Mesothelial cell of epicardium (in vitro differentiated cells): ENCODE measurements around the gene CCT6B. TPM values are rescaled to one million over a fixed set of nuclear protein-coding genes. Genes with fewer than 3 reads are reported as not detected.
"Not testable (repeated sequence)": the region's sequence is repeated elsewhere in the genome, so short reads cannot be mapped to it uniquely, and the experiment has no call there.

Experiments used
- DNase-seq, 2 experiments: peaks; one replicate each; pipeline ENCODE4 v3.0.0; 2021; ENCODE audit warnings: low spot score in 2 of 2; ENCODE audit not compliant: unreplicated experiment in 2 of 2
- H3K27ac Mint-ChIP-seq: 2 replicates; pipeline ENCODE4 v1.8.0; 2021; ENCODE audit warnings: mixed read lengths
- H3K27me3 Mint-ChIP-seq: 2 replicates; pipeline ENCODE4 v1.8.0; 2021; ENCODE audit warnings: low read depth, mixed read lengths
- H3K36me3 Mint-ChIP-seq: 2 replicates; pipeline ENCODE4 v1.8.0; 2021; ENCODE audit warnings: mixed read lengths
- H3K4me1 Mint-ChIP-seq: 2 replicates; pipeline ENCODE4 v1.8.0; 2021; ENCODE audit warnings: mixed read lengths
- H3K4me3 Mint-ChIP-seq: 2 replicates; pipeline ENCODE4 v1.8.0; 2021; ENCODE audit warnings: mild to moderate bottlenecking, moderate library complexity, mixed read lengths
- H3K9me3 Mint-ChIP-seq: 2 replicates; pipeline ENCODE4 v1.8.0; 2021; ENCODE audit warnings: mixed read lengths
- CTCF ChIP-seq: fragments of 200-600 bp; sonication (generic); IDR thresholded peaks from one replicate; pipeline ENCODE4 v1.5.0; 2021; ENCODE audit warnings: antibody characterized with exemption; ENCODE audit not compliant: unreplicated experiment
- total RNA-seq: library from RNA; stranded (reverse); gene quantifications from 3 replicates; pipeline ENCODE4 v1.2.1, GENCODE V29; 2021

Gene CCT6B
- total RNA-seq, 1 donor from 2014 or later: 3.5 TPM

DNA sequence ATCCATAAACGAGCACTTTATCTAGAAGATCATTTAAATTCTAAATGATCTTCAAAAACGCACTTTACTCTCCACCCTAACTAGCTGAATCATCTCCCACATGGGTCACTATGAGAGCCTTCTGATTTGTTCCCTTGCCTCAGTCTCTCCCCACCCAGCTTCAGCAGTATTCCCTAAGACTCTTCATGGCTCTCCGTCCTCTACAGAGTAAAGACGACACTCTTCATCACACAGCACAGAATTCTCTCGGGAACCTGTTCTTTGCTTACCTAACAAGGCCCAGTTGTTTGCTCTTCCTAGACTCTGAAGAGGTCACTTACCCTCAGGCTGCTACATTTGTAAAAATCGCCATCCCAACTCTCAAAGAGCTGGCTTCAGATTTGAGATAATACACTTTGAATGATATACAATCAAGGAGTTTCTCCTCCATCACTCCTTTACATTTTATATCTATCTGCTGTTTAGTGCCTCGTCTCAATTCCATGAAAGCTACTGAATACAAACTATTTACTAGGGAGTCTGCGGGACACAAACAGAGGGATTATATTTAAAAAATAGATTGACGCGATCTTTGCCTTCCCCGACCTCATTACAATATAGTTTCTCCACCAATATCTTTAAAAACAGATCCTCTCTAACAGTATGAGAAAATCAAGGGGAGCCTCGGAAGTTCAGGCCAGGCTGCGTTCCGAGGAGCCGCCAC lies 18.5 kb upstream of the CCT6B start:
- no peak for TF ChIP-seq CTCF
- DNase-seq: no peak

GRCh38 chr17:34979153-34979552 lies 17.9 kb upstream of the CCT6B start:
- Mint-ChIP-seq H3K4me3 (no peak overlapping the region), H3K36me3 (peaks cover 3% of the 10 kb centered on the region), H3K27ac (peak overlapping the region; percentile 99), H3K27me3 (peaks cover 2% of the 10 kb centered on the region), H3K9me3 (no peaks in the 10 kb centered on the region), H3K4me1 (peaks cover 34% of the 10 kb centered on the region)
- no peak for DNase-seq
- TF ChIP-seq CTCF: no peak

More for the DNA sequence above, 18.5 kb upstream of the CCT6B start:
- Mint-ChIP-seq H3K27me3 (peaks cover under 1% of the 10 kb centered on the region), H3K9me3 (no peaks in the 10 kb centered on the region), H3K36me3 (peaks cover 3% of the 10 kb centered on the region), H3K4me3 (peak overlapping the region; percentile 88), H3K4me1 (peaks cover 36% of the 10 kb centered on the region), H3K27ac (peak overlapping the region; percentile 99)

DNA sequence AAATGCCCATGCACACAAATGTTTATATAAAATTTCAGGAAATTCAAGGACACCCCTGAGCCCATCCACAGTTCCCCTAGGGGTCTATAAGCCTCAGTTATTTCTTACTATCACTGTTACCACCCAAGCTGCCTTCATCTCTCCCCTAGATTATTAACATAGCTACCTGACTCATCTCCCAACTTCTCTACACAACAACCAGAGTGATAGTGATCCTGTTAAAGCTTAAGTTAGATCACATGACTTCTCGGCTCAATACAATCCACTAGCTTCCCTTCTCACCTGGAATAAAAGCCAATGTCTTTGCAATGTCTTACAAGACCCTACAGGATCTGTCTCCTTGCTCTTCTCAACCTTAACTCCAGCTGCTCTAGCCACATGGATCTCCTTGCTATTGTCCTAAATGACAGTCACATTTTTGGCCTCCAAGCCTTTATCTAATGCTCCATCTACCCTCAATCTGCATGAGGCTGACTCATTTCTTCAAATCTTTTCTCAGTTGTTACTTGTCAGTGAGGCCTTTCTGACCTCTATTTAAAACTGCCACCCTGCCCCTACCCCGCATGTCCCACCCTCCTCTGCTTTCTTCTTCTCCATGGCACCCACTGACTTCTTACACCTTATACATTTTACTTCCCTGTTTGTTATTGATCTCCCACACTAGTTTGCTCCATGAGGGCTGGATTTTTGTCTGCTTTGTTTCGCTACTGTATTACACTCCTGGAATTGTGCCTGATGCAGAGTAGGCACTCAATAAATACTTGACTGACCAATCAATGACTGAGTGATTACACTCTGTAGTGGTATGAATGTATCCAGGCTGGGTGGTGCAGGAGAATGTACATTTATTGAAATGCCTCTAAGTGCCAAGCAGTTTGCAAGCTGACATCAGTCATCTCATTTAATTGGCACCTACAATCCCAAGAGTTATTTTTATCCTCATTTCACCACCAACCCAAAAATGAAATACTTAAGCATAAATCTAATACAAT lies 13.8 kb upstream of the CCT6B start:
- no peaks in the 10 kb centered on the region for H3K36me3 Mint-ChIP-seq
- H3K9me3 Mint-ChIP-seq: no peaks in the 10 kb centered on the region
- no peak overlapping the region for H3K4me3 Mint-ChIP-seq
- peaks cover 2% of the 10 kb centered on the region for H3K27me3 Mint-ChIP-seq
- H3K4me1 Mint-ChIP-seq: peaks cover 8% of the 10 kb centered on the region
- TF ChIP-seq CTCF: no peak
- DNase-seq: no peak
- no peak overlapping the region for H3K27ac Mint-ChIP-seq

DNA sequence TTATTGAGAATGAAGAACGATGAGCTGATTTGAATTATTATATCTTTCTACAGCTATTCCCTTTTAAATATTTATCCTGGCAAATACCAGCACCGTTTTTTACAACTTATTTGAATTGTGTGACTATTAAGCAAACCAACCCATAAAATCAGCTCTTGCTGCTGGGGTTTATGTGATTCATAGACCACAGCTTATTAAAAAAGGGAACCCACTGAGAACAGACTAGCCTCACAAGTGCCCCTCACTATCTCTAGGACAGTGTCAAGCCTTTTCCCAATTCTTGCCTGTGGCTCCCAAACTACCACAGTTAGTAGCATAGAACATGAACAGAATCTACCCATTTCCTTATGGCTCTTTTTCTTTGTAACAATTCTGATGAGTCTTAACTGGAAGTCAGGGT lies 12.9 kb upstream of the CCT6B start:
- Mint-ChIP-seq H3K9me3 (no peaks in the 10 kb centered on the region), H3K27ac (no peak overlapping the region), H3K36me3 (no peaks in the 10 kb centered on the region), H3K4me1 (no peaks in the 10 kb centered on the region), H3K27me3 (peaks cover 2% of the 10 kb centered on the region), H3K4me3 (no peak overlapping the region)
- no peak for TF ChIP-seq CTCF
- no peak for DNase-seq

GRCh38 chr17:34958438-34958837 lies 2.8 kb downstream of the CCT6B start:
- no peak overlapping the region for H3K27ac Mint-ChIP-seq
- H3K9me3 Mint-ChIP-seq: no peaks in the 10 kb centered on the region
- H3K27me3 Mint-ChIP-seq: peaks cover 23% of the 10 kb centered on the region
- TF ChIP-seq CTCF: no peak
- no peak for DNase-seq
- H3K4me1 Mint-ChIP-seq: peaks cover 11% of the 10 kb centered on the region
- H3K36me3 Mint-ChIP-seq: no peaks in the 10 kb centered on the region
- no peak overlapping the region for H3K4me3 Mint-ChIP-seq

DNA sequence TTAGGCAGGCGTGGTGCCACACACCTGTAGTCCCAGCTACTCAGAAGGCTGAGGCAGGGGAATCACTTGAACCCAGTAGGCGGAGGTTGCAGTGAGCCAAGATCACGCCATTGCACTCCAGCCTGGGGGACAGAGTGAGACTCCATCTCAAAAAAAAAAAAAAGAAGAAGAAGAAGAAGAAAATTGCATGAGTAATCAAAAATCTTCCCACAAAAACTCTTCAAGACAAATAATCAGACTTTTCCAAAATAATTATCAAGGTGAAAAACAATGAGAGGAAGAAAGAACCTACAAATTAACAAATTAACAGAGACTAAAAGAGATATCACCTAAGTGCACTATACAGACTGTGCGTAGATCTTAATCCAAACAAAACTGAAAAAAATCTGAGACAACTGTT lies 10.5 kb downstream of the CCT6B start:
- peaks cover 29% of the 10 kb centered on the region for H3K27me3 Mint-ChIP-seq
- H3K4me1 Mint-ChIP-seq, H3K27ac Mint-ChIP-seq, H3K9me3 Mint-ChIP-seq, H3K36me3 Mint-ChIP-seq, H3K4me3 Mint-ChIP-seq, DNase-seq: not testable (repeated sequence)
